SKM-1 treated with dmso at 0.1 percent for 144 hours (cell line): Measurements from ENCODE around the gene TMEM217.

ENCODE experiments used
- DNase-seq: peaks from one replicate; lab custom pipeline; 2025; ENCODE audit not compliant: unreplicated experiment; lab: John Stamatoyannopoulos, UW

The TMEM217 gene

GRCh38 chr6:37244430-37245310 lies 13.3 kb downstream of the TMEM217 start:
- peak; percentile 70 for DNase-seq

GRCh38 chr6:37243816-37244370 lies 14.1 kb downstream of the TMEM217 start:
- DNase-seq, result no peak

GRCh38 chr6:37243131-37243815 lies 14.7 kb downstream of the TMEM217 start:
- no peak for DNase-seq

- DNase-seq, result no peak
These were observed 15.4 kb downstream of the TMEM217 start for GRCh38 chr6:37242429-37243052.

GRCh38 chr6:37241775-37242428 lies 16.0 kb downstream of the TMEM217 start:
- DNase-seq, result no peak

- no peak for DNase-seq
These were observed 16.8 kb downstream of the TMEM217 start for GRCh38 chr6:37241131-37241530.

DNA sequence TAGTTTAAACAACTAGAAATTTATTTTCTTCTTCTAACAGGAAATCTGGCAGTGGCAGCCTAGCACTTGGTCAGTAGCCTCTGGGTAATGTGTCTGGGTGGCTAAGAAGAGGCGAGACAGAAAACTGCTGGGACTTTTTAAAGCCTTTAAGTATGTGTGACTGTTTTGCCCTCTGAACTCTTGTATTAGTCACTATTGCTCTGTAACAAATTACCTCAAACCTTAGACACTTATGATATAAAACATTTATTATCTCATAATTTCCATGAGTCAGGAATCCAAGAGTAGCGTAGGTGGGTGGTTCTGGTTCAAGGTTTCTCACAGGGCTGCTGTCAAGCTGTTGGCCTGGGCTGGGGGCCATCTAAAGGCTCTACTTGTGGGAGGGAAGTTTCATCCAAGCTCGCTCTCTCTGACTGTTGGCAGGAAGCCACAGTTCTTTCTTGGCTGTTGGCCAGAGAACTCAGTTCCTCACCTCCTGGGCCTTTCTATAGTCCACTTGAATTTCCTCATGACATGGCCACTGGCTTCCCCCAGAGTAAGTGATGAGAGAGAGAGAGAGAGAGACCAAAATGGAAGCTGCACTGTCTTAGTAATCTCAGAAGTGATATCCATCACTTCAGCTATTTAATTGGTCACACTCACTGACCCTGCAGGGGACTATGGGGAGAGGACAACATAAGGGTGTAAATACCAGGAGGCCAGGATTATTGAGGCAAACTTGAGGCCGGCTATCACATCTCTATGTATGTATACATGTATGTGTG lies 17.8 kb downstream of the TMEM217 start:
- DNase-seq, result peak; percentile 92

GRCh38 chr6:37239526-37239925 lies 18.4 kb downstream of the TMEM217 start:
- no peak for DNase-seq

GRCh38 chr6:37238381-37238780 lies 19.6 kb downstream of the TMEM217 start:
- DNase-seq, result no peak

- DNase-seq, result no peak
These were observed 20.2 kb downstream of the TMEM217 start for GRCh38 chr6:37237789-37238188.

GRCh38 chr6:37236921-37237320 lies 21.0 kb downstream of the TMEM217 start:
- DNase-seq, result no peak

DNA sequence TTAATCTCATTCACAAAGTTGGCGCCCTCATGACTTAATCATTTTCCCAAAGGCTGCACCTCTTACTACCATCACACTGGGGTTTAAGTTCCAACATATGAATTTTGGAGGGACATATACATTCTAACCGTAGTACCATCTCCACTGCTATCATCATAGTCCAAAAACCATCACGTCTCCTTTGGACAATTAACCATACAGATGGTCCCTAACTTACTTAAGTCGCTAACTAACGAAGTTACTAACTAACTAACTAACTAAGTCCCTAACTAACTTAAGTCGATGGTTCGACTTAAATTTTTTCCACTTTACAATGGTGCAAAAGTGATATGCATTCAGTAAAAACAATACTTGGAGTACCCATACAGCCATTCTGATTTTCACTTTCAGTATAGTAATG lies 24.4 kb downstream of the TMEM217 start:
- DNase-seq, result no peak

DNA sequence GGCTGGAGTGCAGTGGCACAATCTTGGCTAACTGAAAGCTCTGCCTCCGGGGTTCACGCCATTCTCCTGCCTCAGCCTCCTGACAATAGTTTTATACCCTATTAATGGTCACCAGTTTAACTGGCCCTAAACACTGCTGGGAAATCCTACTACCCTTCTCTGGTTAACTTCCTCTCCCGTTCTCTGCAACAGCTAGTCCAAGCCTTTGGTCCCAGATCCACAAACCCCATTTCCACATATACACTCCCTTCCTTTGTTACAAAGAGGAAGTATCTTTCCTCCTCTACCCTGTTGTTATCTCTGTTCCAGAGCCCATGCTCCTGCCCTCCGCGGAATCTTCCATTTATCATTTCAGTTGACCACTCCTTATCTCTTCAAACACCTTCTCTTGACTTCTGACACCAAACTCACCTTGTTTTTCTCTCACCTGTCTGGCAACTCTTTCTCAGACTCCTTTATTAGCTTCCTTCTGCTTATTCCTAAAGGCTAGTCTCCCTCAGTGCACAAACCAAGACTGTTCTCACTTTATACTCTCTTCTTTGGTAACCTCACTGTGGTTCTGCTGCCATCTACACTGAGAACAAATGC lies 25.4 kb downstream of the TMEM217 start:
- no peak for DNase-seq

- no peak for DNase-seq
These were observed 27.8 kb downstream of the TMEM217 start for GRCh38 chr6:37230104-37230503.

DNA sequence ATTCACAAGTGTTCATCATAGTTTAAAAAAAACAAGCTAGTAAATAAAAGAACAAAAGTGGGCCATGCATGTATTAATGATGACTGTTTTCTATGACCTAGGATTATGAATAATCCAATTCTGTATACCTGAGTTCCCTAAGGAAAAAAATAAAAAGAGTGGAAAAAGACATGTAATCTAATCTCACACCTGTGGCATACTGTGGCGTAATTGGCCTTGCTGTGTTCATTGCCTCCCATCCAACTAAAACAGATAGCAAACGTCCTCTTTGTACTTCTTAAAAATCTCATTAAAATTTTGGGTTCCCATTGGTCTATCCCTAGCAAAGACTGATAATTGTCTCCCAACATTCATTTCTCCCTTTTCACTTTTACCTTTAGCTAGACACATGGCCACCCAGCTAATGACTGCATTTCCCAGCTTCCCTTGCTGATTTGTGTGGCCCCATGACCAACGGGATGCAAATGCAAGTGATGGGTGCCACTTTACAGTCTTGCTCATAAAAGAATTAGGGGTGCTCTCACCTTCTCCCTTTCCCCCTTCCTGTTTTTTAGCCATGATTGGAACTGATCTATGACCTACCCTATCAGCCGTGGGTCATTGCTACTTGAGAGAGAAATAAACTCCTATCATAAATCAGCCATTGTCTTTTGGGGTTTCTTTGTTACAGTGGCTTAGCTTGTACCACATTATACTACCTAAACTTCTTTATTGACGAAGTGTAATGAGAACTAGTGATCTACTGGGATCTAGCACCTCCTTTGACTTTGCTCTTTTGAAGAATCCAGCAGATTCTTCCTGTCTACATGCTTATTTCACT lies 32.4 kb downstream of the TMEM217 start:
- no peak for DNase-seq

GRCh38 chr6:37222992-37223391 lies 35.0 kb downstream of the TMEM217 start:
- no peak for DNase-seq

GRCh38 chr6:37222125-37222967 lies 35.6 kb downstream of the TMEM217 start:
- peak; percentile 77 for DNase-seq

GRCh38 chr6:37221585-37222124 lies 36.3 kb downstream of the TMEM217 start:
- DNase-seq, result no peak
